Ascending aorta (tissue), 2 donors: ENCODE data around the gene MAP10. TPM values are rescaled to one million over a fixed set of nuclear protein-coding genes. Genes with fewer than 3 reads are reported as not detected.

Source experiments
- DNase-seq, 2 donors: peaks; one replicate each; pipeline ENCODE4 v3.0.0-alpha.2; 2019; ENCODE audit warnings: low spot score in 2 of 2
- H3K27ac ChIP-seq, 2 donors: fragments of 200-600 bp; sonication (generic); one replicate each; pipeline ENCODE4 v1.5.1; 2016 to 2017; ENCODE audit warnings: mild to moderate bottlenecking in 1 of 2
- H3K27me3 ChIP-seq: fragments of 200-600 bp; sonication (generic); one replicate; pipeline ENCODE4 v1.5.1; 2017
- H3K36me3 ChIP-seq, 2 donors: fragments of 200-600 bp; sonication (generic); one replicate each; pipeline ENCODE4 v1.5.1; 2016
- H3K4me1 ChIP-seq, 2 donors: fragments of 200-600 bp; sonication (generic); one replicate each; pipeline ENCODE4 v1.5.1; 2016 to 2017; ENCODE audit warnings: mild to moderate bottlenecking in 1 of 2
- H3K4me3 ChIP-seq, 2 donors: fragments of 200-600 bp; sonication (generic); one replicate each; pipeline ENCODE4 v1.5.1; 2016 to 2017; ENCODE audit warnings: mild to moderate bottlenecking in 1 of 2
- H3K9me3 ChIP-seq, 2 donors: fragments of 200-600 bp; sonication (generic); one replicate each; pipeline ENCODE4 v1.5.1; 2016
- intact Hi-C: fragments of 100-400 bp; cut with DNase I; formaldehyde crosslinking; loops from one replicate; pipeline ENCODE4 v1.15.1; 2023
- total RNA-seq: library from RNA; depleted of rRNA; stranded (reverse); fragments of >200 nt; gene quantifications from one replicate; pipeline ENCODE4 v1.1.0, GENCODE V29; 2016
- TF ChIP-seq, protein P1 (sequence below), 3 experiments: fragments of 200-600 bp in 2 of 3; fragments of 450-650 bp in 1 of 3; sonication (generic) in 2 of 3; IDR thresholded peaks; one replicate each; pipeline ENCODE4 v1.5.1; 2016 to 2019; ENCODE audit warnings: antibody characterized with exemption in 3 of 3, mild to moderate bottlenecking in 1 of 3, moderate library complexity in 1 of 3

The MAP10 gene
- total RNA-seq, 1 donor from 2014 or later = 0.85 TPM

DNA sequence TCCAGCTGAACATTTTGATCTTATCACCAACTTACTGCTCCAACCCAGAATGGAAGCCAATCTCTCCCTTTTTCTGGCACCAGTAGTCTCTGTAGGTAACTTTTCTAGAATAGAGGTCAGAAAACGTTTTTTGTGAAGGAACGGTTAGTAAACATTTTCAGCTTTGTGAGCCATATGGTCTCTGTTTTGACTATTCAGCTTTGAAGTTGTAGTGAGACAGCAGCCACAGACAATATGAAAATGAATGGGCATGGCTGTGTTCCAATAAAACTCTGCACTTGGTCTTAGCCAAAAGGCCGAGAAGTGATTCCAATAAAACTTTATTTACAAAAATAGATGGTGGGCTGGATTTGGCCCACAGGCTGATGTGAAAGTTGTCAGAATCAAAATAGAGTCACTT is 28.9 kb downstream of the MAP10 start:
- TF ChIP-seq, protein P1, sequence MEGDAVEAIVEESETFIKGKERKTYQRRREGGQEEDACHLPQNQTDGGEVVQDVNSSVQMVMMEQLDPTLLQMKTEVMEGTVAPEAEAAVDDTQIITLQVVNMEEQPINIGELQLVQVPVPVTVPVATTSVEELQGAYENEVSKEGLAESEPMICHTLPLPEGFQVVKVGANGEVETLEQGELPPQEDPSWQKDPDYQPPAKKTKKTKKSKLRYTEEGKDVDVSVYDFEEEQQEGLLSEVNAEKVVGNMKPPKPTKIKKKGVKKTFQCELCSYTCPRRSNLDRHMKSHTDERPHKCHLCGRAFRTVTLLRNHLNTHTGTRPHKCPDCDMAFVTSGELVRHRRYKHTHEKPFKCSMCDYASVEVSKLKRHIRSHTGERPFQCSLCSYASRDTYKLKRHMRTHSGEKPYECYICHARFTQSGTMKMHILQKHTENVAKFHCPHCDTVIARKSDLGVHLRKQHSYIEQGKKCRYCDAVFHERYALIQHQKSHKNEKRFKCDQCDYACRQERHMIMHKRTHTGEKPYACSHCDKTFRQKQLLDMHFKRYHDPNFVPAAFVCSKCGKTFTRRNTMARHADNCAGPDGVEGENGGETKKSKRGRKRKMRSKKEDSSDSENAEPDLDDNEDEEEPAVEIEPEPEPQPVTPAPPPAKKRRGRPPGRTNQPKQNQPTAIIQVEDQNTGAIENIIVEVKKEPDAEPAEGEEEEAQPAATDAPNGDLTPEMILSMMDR (IDR thresholded peaks at IDR 0.05) = no peak
- H3K36me3 ChIP-seq = no peaks in the 10 kb centered on the region
- DNase-seq = no peak
- H3K27me3 ChIP-seq = no peaks in the 10 kb centered on the region
- intact Hi-C loops = no loop called here
- H3K4me3 ChIP-seq = no peak overlapping the region
- no peak overlapping the region for H3K27ac ChIP-seq
- H3K9me3 ChIP-seq = no peaks in the 10 kb centered on the region
- no peaks in the 10 kb centered on the region for H3K4me1 ChIP-seq

GRCh38 chr1:232835166-232835565 is 29.9 kb downstream of the MAP10 start:
- Histone ChIP-seq H3K36me3 (no peaks in the 10 kb centered on the region), H3K27ac (no peak overlapping the region), H3K4me1 (no peaks in the 10 kb centered on the region), H3K9me3 (no peaks in the 10 kb centered on the region), H3K4me3 (no peak overlapping the region), H3K27me3 (no peaks in the 10 kb centered on the region)
- TF ChIP-seq, protein P1 (IDR thresholded peaks at IDR 0.05) = no peak
- intact Hi-C loops = no loop called here
- no peak for DNase-seq

GRCh38 chr1:232837087-232837486 is 31.9 kb downstream of the MAP10 start:
- Histone ChIP-seq H3K36me3 (no peaks in the 10 kb centered on the region), H3K4me1 (no peaks in the 10 kb centered on the region), H3K9me3 (no peaks in the 10 kb centered on the region), H3K27ac (no peak overlapping the region), H3K4me3 (no peak overlapping the region), H3K27me3 (no peaks in the 10 kb centered on the region)
- TF ChIP-seq, protein P1 (IDR thresholded peaks at IDR 0.05) = no peak
- intact Hi-C loops = no loop called here
- DNase-seq = no peak

GRCh38 chr1:232841823-232842565 is 36.8 kb downstream of the MAP10 start:
- Histone ChIP-seq H3K4me3 (no peak overlapping the region), H3K27ac (no peak overlapping the region), H3K4me1 (no peaks in the 10 kb centered on the region), H3K36me3 (no peaks in the 10 kb centered on the region), H3K27me3 (no peaks in the 10 kb centered on the region), H3K9me3 (no peaks in the 10 kb centered on the region)
- intact Hi-C loops = no loop called here
- TF ChIP-seq, protein P1 (IDR thresholded peaks at IDR 0.05) = no peak
- no peak for DNase-seq

GRCh38 chr1:232844791-232845190 is 39.6 kb downstream of the MAP10 start:
- intact Hi-C loops = no loop called here
- no peaks in the 10 kb centered on the region for H3K4me1 ChIP-seq
- no peak overlapping the region for H3K27ac ChIP-seq
- H3K9me3 ChIP-seq = no peaks in the 10 kb centered on the region
- DNase-seq = no peak
- no peak overlapping the region for H3K4me3 ChIP-seq
- H3K36me3 ChIP-seq = no peaks in the 10 kb centered on the region
- no peaks in the 10 kb centered on the region for H3K27me3 ChIP-seq
- TF ChIP-seq, protein P1 (IDR thresholded peaks at IDR 0.05) = no peak
